ENCODE measurements around the gene PNP.

The PNP gene

GRCh38 chr14:20436363-20436755, 32.8 kb upstream of the PNP start (continued):
- TF ChIP-seq, protein P1, sequence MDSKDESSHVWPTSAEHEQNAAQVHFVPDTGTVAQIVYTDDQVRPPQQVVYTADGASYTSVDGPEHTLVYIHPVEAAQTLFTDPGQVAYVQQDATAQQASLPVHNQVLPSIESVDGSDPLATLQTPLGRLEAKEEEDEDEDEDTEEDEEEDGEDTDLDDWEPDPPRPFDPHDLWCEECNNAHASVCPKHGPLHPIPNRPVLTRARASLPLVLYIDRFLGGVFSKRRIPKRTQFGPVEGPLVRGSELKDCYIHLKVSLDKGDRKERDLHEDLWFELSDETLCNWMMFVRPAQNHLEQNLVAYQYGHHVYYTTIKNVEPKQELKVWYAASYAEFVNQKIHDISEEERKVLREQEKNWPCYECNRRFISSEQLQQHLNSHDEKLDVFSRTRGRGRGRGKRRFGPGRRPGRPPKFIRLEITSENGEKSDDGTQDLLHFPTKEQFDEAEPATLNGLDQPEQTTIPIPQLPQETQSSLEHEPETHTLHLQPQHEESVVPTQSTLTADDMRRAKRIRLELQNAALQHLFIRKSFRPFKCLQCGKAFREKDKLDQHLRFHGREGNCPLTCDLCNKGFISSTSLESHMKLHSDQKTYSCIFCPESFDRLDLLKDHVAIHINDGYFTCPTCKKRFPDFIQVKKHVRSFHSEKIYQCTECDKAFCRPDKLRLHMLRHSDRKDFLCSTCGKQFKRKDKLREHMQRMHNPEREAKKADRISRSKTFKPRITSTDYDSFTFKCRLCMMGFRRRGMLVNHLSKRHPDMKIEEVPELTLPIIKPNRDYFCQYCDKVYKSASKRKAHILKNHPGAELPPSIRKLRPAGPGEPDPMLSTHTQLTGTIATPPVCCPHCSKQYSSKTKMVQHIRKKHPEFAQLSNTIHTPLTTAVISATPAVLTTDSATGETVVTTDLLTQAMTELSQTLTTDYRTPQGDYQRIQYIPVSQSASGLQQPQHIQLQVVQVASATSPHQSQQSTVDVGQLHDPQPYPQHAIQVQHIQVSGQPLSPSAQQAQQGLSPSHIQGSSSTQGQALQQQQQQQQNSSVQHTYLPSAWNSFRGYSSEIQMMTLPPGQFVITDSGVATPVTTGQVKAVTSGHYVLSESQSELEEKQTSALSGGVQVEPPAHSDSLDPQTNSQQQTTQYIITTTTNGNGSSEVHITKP (tag by site-specific recombination; IDR thresholded peaks at IDR 0.05): peak; percentile 72

GRCh38 chr14:20438664-20439063, 30.5 kb upstream of the PNP start:
- no peak overlapping the region for H3K4me3 ChIP-seq (ENCODE audit: low read depth, low read length)
- no peaks in the 10 kb centered on the region for H3K9me3 ChIP-seq (ENCODE audit: control insufficient read depth, insufficient read depth, low read depth, low read length)
- CTCF ChIA-PET: no interaction called here
- H3K27ac ChIP-seq (ENCODE audit: extremely low read depth, low read depth, low read length): no peak overlapping the region
- no peaks in the 10 kb centered on the region for H3K36me3 ChIP-seq (ENCODE audit: control insufficient read depth in 2 of 2, insufficient read depth in 1 of 2, low read length in 2 of 2)
- no peak for TF ChIP-seq ZNF510 (tag by site-specific recombination; IDR thresholded peaks at IDR 0.05; ENCODE audit: insufficient replicate concordance)
- no peak for TF ChIP-seq ZNF792 (tag by site-specific recombination; IDR thresholded peaks at IDR 0.05)
- TF ChIP-seq ZNF239 (tag by site-specific recombination; IDR thresholded peaks at IDR 0.05): no peak
- TF ChIP-seq GLI2 (tag by site-specific recombination; IDR thresholded peaks at IDR 0.05; ENCODE audit: borderline replicate concordance, low read depth): no peak
- TF ChIP-seq ZBTB1 (tag by site-specific recombination; IDR thresholded peaks at IDR 0.05): no peak
- no peak for TF ChIP-seq FEZF1 (tag by site-specific recombination; IDR thresholded peaks at IDR 0.05)
- no peak for TF ChIP-seq ZNF133 (tag by site-specific recombination; IDR thresholded peaks at IDR 0.05)
- no peak for TF ChIP-seq ZNF362 (tag by site-specific recombination; IDR thresholded peaks at IDR 0.05)
- TF ChIP-seq ZNF354C (tag by site-specific recombination; IDR thresholded peaks at IDR 0.05; ENCODE audit: borderline replicate concordance, low read depth): no peak
- TF ChIP-seq MEIS1 (CRISPR knock-in tag; IDR thresholded peaks at IDR 0.05; ENCODE audit: borderline replicate concordance): no peak
- TF ChIP-seq REPIN1 (tag by site-specific recombination; IDR thresholded peaks at IDR 0.05; ENCODE audit: low read depth): no peak
- TF ChIP-seq, protein P2, sequence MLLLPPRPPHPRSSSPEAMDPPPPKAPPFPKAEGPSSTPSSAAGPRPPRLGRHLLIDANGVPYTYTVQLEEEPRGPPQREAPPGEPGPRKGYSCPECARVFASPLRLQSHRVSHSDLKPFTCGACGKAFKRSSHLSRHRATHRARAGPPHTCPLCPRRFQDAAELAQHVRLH (tag by site-specific recombination; IDR thresholded peaks at IDR 0.05): no peak
- no peak for TF ChIP-seq ZFP41 (tag by site-specific recombination; IDR thresholded peaks at IDR 0.05; ENCODE audit: borderline replicate concordance)
- POLR2A ChIA-PET: no interaction called here
- H3K4me1 ChIP-seq (ENCODE audit: control insufficient read depth, insufficient read depth, low read length): no peaks in the 10 kb centered on the region

- Histone ChIP-seq H3K4me1 (ENCODE audit: control insufficient read depth, insufficient read depth, low read length) (no peaks in the 10 kb centered on the region), H3K9me3 (ENCODE audit: control insufficient read depth, insufficient read depth, low read depth, low read length) (no peaks in the 10 kb centered on the region), H3K36me3 (ENCODE audit: control insufficient read depth in 2 of 2, insufficient read depth in 1 of 2, low read length in 2 of 2) (peaks cover 0 to 13% of the 10 kb centered on the region in 2 experiments; a peak in 2 of 3 replicates), H3K4me3 (ENCODE audit: low read depth, low read length) (no peak overlapping the region), H3K27ac (ENCODE audit: extremely low read depth, low read depth, low read length) (no peak overlapping the region)
- ChIA-PET POLR2A (interaction anchor here (1.0 kb wide), 1 partner anchor 29 kb away, joined by 3 read pairs; no protein-coding TSS in a partner anchor), CTCF (interaction anchor here (0.7 kb wide), 1 partner anchor 26 kb away, joined by 3 read pairs; no protein-coding TSS in a partner anchor)
- TF ChIP-seq ZNF433 (tag by site-specific recombination; IDR thresholded peaks at IDR 0.05; ENCODE audit: low read depth) (no peak), ZNF138 (tag by site-specific recombination; IDR thresholded peaks at IDR 0.05; ENCODE audit: borderline replicate concordance) (no peak), REST (tag by site-specific recombination; IDR thresholded peaks at IDR 0.05) (no peak), ZSCAN16 (tag by site-specific recombination; IDR thresholded peaks at IDR 0.05) (no peak), ZSCAN30 (tag by site-specific recombination; IDR thresholded peaks at IDR 0.05) (no peak)
Measured at GRCh38 chr14:20440465-20440864, 28.7 kb upstream of the PNP start.

All from HEK293 (cell line).